Superior temporal gyrus (tissue), 1 donor: ENCODE results near the gene KRTAP10-7.
"Not testable (repeated sequence)": the region's sequence is repeated elsewhere in the genome, so short reads cannot be mapped to it uniquely, and the experiment has no call there.

Experiments
- DNase-seq: peaks from one replicate; pipeline ENCODE4 v3.0.0-alpha.2; 2016; ENCODE audit errors: extremely low spot score

The KRTAP10-7 gene, protein sequence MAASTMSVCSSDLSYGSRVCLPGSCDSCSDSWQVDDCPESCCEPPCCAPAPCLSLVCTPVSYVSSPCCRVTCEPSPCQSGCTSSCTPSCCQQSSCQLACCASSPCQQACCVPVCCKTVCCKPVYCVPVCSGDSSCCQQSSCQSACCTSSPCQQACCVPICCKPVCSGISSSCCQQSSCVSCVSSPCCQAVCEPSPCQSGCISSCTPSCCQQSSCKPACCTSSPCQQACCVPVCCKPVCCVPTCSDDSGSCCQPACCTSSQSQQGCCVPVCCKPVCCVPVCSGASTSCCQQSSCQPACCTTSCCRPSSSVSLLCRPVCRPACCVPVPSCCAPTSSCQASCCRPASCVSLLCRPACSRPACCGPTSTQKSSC

GRCh38 chr21:44600118-44600978 is at the start of gene KRTAP10-7:
TSS of gene KRTAP10-7 (plus strand) at chr21:44600597. CDS start at chr21:44600622, 25 bp downstream.
- DNase-seq: not testable (repeated sequence)

- no peak for DNase-seq
These were observed 49.6 kb upstream of the KRTAP10-7 start for GRCh38 chr21:44550807-44551206.

DNA sequence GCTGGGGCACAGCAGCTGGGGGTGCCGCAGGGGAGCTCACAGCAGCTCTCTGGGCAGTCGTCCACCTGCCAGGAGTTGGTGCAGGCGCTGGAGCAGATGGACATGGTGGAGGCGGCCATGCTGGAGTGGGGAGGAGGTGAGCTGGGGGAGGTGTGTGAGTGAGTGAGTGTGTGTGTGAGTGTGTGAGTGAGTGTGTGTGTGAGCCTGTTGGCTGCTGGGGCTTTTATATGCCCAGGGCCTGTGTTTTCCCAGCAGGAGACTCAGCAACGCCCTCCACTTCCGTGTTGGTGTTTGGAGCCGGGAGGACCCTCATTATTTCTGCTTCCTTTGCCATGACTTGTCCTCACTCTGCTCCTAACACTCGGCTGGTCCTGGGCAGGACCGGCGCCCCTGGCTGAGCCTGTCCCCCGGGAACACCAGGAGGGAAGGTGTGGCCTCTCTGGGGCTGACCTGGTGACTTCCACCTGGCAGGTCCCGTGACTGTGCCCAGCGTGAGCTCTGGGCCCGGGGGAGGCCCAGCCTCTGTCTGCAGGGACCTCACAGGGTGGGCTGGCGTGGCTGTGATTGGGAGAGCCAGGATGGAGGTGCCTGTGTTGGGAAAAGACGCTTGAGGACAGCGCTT is 48.9 kb upstream of the KRTAP10-7 start, which contains the start of gene KRTAP10-2:
Gene KRTAP10-2, minus strand, starts transcription at position 166 of the 622 bp plus-strand sequence. Its CDS starts 47 bp downstream, at position 119.
- DNase-seq: no peak

DNA sequence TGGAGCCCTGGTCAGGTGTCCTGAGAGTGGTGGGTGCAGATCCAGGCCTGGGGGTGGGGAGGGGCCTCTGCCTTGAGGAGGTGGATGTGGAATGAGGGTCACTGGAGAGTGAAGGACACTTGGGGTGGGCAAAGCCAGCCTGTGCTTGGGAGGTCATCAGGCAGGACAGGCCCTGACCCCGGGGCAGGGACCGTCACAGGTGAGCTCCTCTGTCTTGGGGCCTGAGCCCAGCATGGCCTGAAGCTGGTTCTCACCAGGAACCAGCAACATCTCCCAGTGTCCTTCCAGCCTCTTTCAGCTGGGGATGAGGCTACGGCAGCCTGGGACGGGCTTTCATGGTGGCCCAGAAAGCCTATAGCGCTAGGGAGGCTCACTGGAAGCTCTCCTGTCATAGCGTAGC is 48.3 kb upstream of the KRTAP10-7 start:
- DNase-seq: no peak

- DNase-seq: no peak
These were observed 47.7 kb upstream of the KRTAP10-7 start for GRCh38 chr21:44552681-44553080.

- DNase-seq: no peak
These were observed 45.1 kb upstream of the KRTAP10-7 start for GRCh38 chr21:44555200-44555875.

- DNase-seq: no peak
These were observed 43.5 kb upstream of the KRTAP10-7 start for GRCh38 chr21:44556879-44557278.

DNA sequence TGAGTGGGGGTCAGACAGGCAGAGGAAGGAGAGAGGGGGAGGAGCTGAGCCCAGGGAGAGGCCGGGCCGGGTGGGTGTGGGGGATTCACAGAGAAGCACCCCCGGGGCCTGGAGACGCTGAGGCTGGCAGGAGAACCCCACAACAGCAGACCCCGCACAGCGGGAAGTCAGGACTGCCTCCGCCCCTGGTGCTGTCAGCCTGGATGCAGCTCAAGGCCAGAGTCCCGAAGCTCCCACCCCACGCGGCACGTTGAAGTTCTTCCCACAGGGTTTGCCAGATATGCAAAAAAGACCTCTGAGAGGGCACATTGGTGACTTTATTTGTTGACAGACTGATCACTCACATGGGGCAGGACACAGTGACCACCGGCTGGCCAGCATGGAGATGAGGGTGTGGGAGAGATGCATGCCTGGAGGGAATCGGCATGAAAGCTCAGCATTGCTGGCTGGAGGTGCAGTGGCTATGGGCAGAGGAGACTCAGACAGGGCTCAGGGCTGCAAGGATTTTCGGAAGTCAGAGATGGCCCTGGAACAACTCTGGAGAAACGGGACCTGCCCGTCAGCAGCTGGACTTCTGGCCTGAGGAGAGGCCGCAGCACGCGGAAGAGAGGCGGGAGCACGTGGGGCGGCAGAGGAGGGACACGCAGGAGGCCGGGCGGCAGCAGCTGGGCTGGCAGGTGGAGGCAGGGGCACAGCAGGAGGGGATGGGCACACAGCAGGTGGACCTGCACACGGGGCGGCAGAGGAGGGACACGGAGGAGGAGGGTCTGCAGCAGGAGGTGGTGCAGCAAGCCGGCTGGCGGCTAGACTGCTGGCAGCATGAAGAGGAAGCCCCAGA is 42.7 kb upstream of the KRTAP10-7 start:
- DNase-seq: no peak

- DNase-seq: not testable (repeated sequence)
These were observed 42.1 kb upstream of the KRTAP10-7 start for GRCh38 chr21:44558329-44558675.

GRCh38 chr21:44558695-44559094 is 41.7 kb upstream of the KRTAP10-7 start, which contains the start of gene KRTAP10-3:
TSS of gene KRTAP10-3 (minus strand) at chr21:44558795. CDS start at chr21:44558715, 80 bp downstream.
- no peak for DNase-seq

DNA sequence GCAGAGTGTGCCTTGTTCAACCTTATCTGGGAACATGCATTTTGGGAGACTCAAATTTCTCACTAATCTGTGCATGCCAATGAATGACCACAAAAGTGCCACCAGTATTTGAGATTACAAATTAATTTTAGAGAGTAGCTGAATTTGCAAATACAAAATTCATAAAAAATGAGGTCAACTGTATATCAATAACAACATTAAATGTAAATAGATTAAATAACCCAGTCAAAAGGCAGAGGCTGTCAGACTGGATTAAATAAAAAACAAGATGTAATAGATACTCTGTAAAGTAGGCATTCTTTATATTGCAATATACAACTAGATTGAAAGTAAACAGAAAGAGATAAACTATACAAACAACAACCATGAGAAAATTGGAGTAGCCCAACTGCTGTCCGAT is 36.3 kb upstream of the KRTAP10-7 start:
- no peak for DNase-seq

DNA sequence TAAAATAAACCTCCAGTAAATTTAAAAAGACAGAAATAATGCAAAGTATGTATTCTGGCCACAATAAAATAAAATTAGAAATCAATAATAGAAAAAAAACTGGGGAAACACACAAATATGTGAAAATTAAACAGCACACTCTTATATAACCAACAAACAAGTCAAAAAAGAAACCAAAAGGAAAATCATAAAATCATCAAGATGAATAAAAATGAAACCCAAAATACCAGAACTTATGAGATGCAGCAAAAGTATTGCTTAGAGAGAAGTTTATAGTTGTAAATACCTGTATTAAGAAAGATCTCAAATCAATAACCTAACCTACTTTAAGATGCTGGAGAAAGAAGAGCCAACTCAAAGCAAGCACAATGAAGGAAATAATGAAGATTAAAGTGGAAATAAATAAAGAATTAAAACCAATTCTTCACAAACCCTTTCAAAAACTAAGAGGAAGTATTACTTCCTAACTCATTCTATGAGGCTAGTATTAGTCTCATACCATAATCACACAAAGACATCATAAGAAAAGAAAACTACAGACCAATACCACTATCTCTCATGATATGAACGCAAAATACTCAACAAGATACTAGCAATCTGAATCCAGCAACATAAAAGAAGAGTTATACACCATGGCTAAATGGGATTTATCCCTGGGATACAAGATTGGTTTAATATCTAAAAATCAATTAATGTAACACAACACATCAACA is 35.4 kb upstream of the KRTAP10-7 start:
- no peak for DNase-seq

GRCh38 chr21:44566403-44566802 is 34.0 kb upstream of the KRTAP10-7 start:
- no peak for DNase-seq

- no peak for DNase-seq
These were observed 32.8 kb upstream of the KRTAP10-7 start for GRCh38 chr21:44567481-44568171.

GRCh38 chr21:44568261-44568660 is 32.1 kb upstream of the KRTAP10-7 start:
- no peak for DNase-seq

DNA sequence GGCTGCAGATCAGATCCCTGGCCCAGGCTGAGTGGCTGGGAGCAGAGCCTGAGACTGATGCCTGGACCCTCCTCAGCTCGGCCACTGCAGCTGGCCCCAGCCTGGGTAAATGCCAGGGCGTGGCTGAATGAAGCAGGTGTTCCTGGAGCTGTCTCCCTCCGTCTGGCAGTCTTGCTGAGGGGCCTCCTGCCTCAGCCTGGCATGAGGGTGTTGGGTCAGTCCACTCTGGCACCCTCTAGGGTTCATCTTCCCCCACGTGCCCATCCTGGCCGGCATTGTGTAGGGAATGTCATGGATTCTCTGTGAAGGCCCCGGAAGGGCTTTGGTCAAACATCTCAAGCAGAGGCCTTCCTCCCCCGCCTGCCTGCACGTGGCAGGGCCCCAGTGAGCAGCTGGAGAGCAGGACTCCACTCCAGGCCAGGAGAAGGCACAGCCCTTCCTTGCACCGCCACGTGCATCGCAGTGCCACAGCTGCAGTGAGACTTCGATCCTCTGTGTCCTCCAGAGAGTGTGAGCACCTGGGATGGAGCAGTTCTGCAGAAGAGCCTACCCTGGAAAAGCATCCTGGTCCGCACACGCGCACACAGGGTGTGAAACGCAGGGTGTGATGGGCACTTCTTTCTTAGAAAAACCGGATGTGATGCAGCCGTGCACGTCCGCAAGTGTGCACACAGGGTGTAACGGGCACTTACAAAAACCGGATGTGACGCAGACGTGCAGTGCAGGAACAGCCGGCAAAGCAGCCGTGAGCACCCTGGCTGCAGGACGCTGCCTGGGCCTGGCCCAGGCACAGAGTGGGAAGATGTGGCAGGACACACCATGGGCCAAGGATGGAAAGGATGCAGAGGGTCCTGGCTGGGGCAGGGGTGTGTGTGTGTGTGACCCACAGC is 31.5 kb upstream of the KRTAP10-7 start:
- no peak for DNase-seq

DNA sequence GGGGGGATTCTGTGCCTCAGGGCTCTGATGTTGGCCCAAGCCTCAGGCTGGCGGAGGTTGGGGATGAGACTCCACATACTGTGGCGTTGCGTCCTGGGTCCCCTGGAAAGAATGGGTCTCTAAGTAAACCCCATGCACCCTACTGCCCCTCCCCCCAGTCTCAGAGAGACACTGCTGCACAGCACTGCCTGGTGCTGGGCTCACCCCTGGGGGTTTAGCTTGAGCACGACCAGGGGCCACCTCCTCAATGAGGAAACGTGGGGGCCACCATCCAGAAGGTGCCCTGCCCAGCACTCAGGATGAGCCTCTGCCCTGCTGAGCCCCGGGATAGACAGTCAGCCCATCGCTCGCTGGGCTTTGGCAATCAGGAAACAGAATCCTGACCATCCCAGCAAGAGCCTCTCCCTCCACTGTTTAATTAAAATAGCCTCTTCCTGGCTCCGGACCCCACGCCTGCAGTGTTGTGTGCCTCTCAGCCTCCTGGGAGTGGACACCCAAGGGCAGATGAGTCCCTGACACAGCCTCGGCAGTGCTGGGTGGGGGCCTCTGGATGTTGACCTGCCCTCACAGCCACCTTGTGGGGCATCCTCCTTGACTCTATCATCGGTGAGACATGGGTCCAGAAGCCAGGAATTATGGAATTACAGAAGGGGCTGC is 30.4 kb upstream of the KRTAP10-7 start:
- no peak for DNase-seq

- no peak for DNase-seq
These were observed 29.1 kb upstream of the KRTAP10-7 start for GRCh38 chr21:44571296-44571695.
